ENCODE data around the gene TBC1D14. TPM values are rescaled to one million over a fixed set of nuclear protein-coding genes. Genes with fewer than 3 reads are reported as not detected.

Gene TBC1D14
- total and polyA plus RNA-seq, 2 experiments from 2014 or later = 33.6 to 50.8 TPM

GRCh38 chr4:6935965-6936364 is 26.3 kb downstream of the TBC1D14 start:
- H3K4me1 ChIP-seq (ENCODE audit: insufficient read depth) = peaks cover 28% of the 10 kb centered on the region
- no peak overlapping the region for H2AFZ ChIP-seq
- H3K36me3 ChIP-seq (replicated peaks; ENCODE audit: insufficient read depth, low read depth) = no peaks in the 10 kb centered on the region
- H3K27me3 ChIP-seq = no peaks in the 10 kb centered on the region
- peak overlapping the region; percentile 5 for H3K4me2 ChIP-seq
- 54% methylated on average over 4 of the region's 4 CpGs for WGBS (ENCODE audit: low lambda C conversion rate, missing lambda C conversion rate)
- peak overlapping the region; percentile 72 for H3K27ac ChIP-seq
- DNase-seq (ENCODE audit: low spot score) = no peak
- TF ChIP-seq CTCF (IDR thresholded peaks at IDR 0.05; ENCODE audit: poor library complexity) (no peak), EZH2 (IDR thresholded peaks at IDR 0.05; ENCODE audit: borderline replicate concordance) (no peak), EZH2phosphoT487 (IDR thresholded peaks at IDR 0.05; ENCODE audit: low read depth, severe bottlenecking, unreplicated experiment) (no peak)
- H3K9me3 ChIP-seq (ENCODE audit: low read depth) = no peaks in the 10 kb centered on the region
- H4K20me1 ChIP-seq (ENCODE audit: insufficient read depth, poor library complexity, severe bottlenecking) = no peaks in the 10 kb centered on the region
- no peaks in the 10 kb centered on the region for H3K9me2 ChIP-seq (replicated peaks; ENCODE audit: insufficient read depth)
- no peak overlapping the region for H3K4me3 ChIP-seq
- H3K79me2 ChIP-seq = peaks cover 95% of the 10 kb centered on the region

- no peaks in the 10 kb centered on the region for H3K9me2 ChIP-seq (replicated peaks; ENCODE audit: insufficient read depth)
- peaks cover 38% of the 10 kb centered on the region for H3K4me1 ChIP-seq (ENCODE audit: insufficient read depth)
- H4K20me1 ChIP-seq (ENCODE audit: insufficient read depth, poor library complexity, severe bottlenecking) = no peaks in the 10 kb centered on the region
- H3K27me3 ChIP-seq = no peaks in the 10 kb centered on the region
- peak overlapping the region; percentile 72 for H3K27ac ChIP-seq
- no peak overlapping the region for H3K4me3 ChIP-seq
- H3K4me2 ChIP-seq = no peak overlapping the region
- H3K9me3 ChIP-seq (ENCODE audit: low read depth) = no peaks in the 10 kb centered on the region
- H3K36me3 ChIP-seq (replicated peaks; ENCODE audit: insufficient read depth, low read depth) = no peaks in the 10 kb centered on the region
- H3K79me2 ChIP-seq = peaks cover 86% of the 10 kb centered on the region
- H2AFZ ChIP-seq = no peak overlapping the region
- DNase-seq (ENCODE audit: low spot score) = no peak
- WGBS (ENCODE audit: low lambda C conversion rate, missing lambda C conversion rate) = 88% methylated on average over 6 of the region's 6 CpGs
- no peak for TF ChIP-seq EZH2 (IDR thresholded peaks at IDR 0.05; ENCODE audit: borderline replicate concordance)
- TF ChIP-seq CTCF (IDR thresholded peaks at IDR 0.05; ENCODE audit: poor library complexity) = no peak
- no peak for TF ChIP-seq EZH2phosphoT487 (IDR thresholded peaks at IDR 0.05; ENCODE audit: low read depth, severe bottlenecking, unreplicated experiment)
Measured at GRCh38 chr4:6937201-6937600, 27.6 kb downstream of the TBC1D14 start.

GRCh38 chr4:6937754-6938153 is 28.1 kb downstream of the TBC1D14 start:
- Histone ChIP-seq H2AFZ (no peak overlapping the region), H4K20me1 (ENCODE audit: insufficient read depth, poor library complexity, severe bottlenecking) (no peaks in the 10 kb centered on the region), H3K27ac (no peak overlapping the region), H3K4me3 (no peak overlapping the region), H3K9me3 (ENCODE audit: low read depth) (no peaks in the 10 kb centered on the region), H3K79me2 (peaks cover 81% of the 10 kb centered on the region), H3K4me1 (ENCODE audit: insufficient read depth) (peaks cover 42% of the 10 kb centered on the region), H3K27me3 (no peaks in the 10 kb centered on the region), H3K36me3 (replicated peaks; ENCODE audit: insufficient read depth, low read depth) (no peaks in the 10 kb centered on the region), H3K9me2 (replicated peaks; ENCODE audit: insufficient read depth) (no peaks in the 10 kb centered on the region), H3K4me2 (no peak overlapping the region)
- no peak for DNase-seq (ENCODE audit: low spot score)
- TF ChIP-seq EZH2 (IDR thresholded peaks at IDR 0.05; ENCODE audit: borderline replicate concordance) (no peak), CTCF (IDR thresholded peaks at IDR 0.05; ENCODE audit: poor library complexity) (no peak), EZH2phosphoT487 (IDR thresholded peaks at IDR 0.05; ENCODE audit: low read depth, severe bottlenecking, unreplicated experiment) (no peak)
- WGBS (ENCODE audit: low lambda C conversion rate, missing lambda C conversion rate) = 58% methylated on average over 17 of the region's 17 CpGs

- no peak overlapping the region for H3K27ac ChIP-seq
- no peak for DNase-seq (ENCODE audit: low spot score)
- no peak overlapping the region for H3K4me3 ChIP-seq
- TF ChIP-seq CTCF (IDR thresholded peaks at IDR 0.05; ENCODE audit: poor library complexity) (no peak), EZH2 (IDR thresholded peaks at IDR 0.05; ENCODE audit: borderline replicate concordance) (no peak), EZH2phosphoT487 (IDR thresholded peaks at IDR 0.05; ENCODE audit: low read depth, severe bottlenecking, unreplicated experiment) (no peak)
- H3K27me3 ChIP-seq = no peaks in the 10 kb centered on the region
- peaks cover 47% of the 10 kb centered on the region for H3K4me1 ChIP-seq (ENCODE audit: insufficient read depth)
- H3K4me2 ChIP-seq = no peak overlapping the region
- no peaks in the 10 kb centered on the region for H3K36me3 ChIP-seq (replicated peaks; ENCODE audit: insufficient read depth, low read depth)
- H3K9me2 ChIP-seq (replicated peaks; ENCODE audit: insufficient read depth) = no peaks in the 10 kb centered on the region
- H3K79me2 ChIP-seq = peaks cover 81% of the 10 kb centered on the region
- H3K9me3 ChIP-seq (ENCODE audit: low read depth) = no peaks in the 10 kb centered on the region
- H4K20me1 ChIP-seq (ENCODE audit: insufficient read depth, poor library complexity, severe bottlenecking) = no peaks in the 10 kb centered on the region
- 84% methylated on average over 7 of the region's 7 CpGs for WGBS (ENCODE audit: low lambda C conversion rate, missing lambda C conversion rate)
- no peak overlapping the region for H2AFZ ChIP-seq
Measured at GRCh38 chr4:6938237-6938636, 28.6 kb downstream of the TBC1D14 start.
